ENCODE measurements around the gene NPAS3.

DNA sequence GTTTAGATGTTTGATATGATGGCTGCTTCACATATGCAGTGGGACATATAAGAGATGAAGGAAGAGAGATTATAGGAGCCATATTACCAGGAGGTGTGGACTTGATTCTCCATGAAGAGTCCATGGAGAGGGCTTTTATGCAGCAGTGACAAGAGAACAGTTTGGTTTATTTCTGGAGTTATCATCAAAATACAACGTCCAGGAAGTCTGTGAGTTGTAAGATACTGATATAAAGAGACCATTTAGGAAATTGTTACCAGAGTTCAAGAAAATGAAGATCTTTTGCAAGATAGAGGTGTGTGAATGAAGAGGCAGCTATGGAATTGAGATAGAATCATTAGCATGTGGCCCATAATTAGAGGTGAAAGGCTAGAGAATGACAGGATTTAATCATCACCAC is 431.7 kb downstream of the NPAS3 start:
- TF ChIP-seq, protein P1, sequence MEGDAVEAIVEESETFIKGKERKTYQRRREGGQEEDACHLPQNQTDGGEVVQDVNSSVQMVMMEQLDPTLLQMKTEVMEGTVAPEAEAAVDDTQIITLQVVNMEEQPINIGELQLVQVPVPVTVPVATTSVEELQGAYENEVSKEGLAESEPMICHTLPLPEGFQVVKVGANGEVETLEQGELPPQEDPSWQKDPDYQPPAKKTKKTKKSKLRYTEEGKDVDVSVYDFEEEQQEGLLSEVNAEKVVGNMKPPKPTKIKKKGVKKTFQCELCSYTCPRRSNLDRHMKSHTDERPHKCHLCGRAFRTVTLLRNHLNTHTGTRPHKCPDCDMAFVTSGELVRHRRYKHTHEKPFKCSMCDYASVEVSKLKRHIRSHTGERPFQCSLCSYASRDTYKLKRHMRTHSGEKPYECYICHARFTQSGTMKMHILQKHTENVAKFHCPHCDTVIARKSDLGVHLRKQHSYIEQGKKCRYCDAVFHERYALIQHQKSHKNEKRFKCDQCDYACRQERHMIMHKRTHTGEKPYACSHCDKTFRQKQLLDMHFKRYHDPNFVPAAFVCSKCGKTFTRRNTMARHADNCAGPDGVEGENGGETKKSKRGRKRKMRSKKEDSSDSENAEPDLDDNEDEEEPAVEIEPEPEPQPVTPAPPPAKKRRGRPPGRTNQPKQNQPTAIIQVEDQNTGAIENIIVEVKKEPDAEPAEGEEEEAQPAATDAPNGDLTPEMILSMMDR (IDR thresholded peaks at IDR 0.05), result no peak
- no peak for TF ChIP-seq POLR2A (IDR thresholded peaks at IDR 0.05)
- TF ChIP-seq POLR2AphosphoS5 (IDR thresholded peaks at IDR 0.05), result no peak
- no peak for TF ChIP-seq EP300 (IDR thresholded peaks at IDR 0.05)
